Muscle layer of colon (tissue), 2 donors: Measurements from ENCODE around the gene TNIK.

Experiments
- H3K27ac ChIP-seq: one replicate; pipeline ENCODE4 v1.7.0; 2013; ENCODE audit warnings: low read depth, mild to moderate bottlenecking, low read length, moderate library complexity
- H3K27me3 ChIP-seq, 2 donors: one replicate each; pipeline ENCODE4 v1.7.0; 2013; ENCODE audit warnings: low read length in 2 of 2, mild to moderate bottlenecking in 2 of 2; ENCODE audit not compliant: insufficient read depth in 2 of 2, control insufficient read depth in 1 of 2
- H3K36me3 ChIP-seq: one replicate; pipeline ENCODE4 v1.7.0; 2013; ENCODE audit warnings: mild to moderate bottlenecking, low read length; ENCODE audit not compliant: insufficient read depth
- H3K4me1 ChIP-seq: one replicate; pipeline ENCODE4 v1.7.0; 2013; ENCODE audit warnings: mild to moderate bottlenecking, low read length; ENCODE audit not compliant: insufficient read depth
- H3K4me3 ChIP-seq, 2 donors: one replicate each; pipeline ENCODE4 v1.7.0; 2013; ENCODE audit warnings: low read length in 2 of 2, low read depth in 1 of 2, mild to moderate bottlenecking in 1 of 2, moderate library complexity in 1 of 2
- H3K9ac ChIP-seq: one replicate; pipeline ENCODE4 v1.7.0; 2013; ENCODE audit warnings: low read length
- H3K9me3 ChIP-seq: one replicate; pipeline ENCODE4 v1.7.0; 2013; ENCODE audit warnings: mild to moderate bottlenecking, low read length
- donor health status: abdominal sarcoma.
- donor health status: Adenocarcinoma of cecum.

The TNIK gene

DNA sequence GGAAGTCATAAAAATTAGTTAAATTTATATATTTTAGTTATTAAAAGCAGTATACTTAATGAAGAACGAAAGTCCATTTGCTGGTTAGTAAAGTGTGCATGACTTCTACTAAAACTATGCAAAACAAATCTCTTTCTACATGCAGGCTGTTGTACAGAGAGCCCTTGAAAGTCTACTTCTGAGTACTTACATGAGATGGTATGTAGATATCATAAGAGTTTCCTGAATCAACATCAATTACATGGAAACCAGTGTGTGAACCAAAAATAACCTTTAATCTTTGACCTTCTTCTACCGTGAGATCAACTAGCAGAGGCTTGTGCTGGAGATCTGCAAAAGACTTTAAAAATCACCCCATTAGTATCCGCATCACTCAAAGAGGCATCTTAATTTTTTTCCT, 391.5 kb downstream of the TNIK start:
- H3K36me3 ChIP-seq: peaks cover 16% of the 10 kb centered on the region
- H3K4me3 ChIP-seq: no peak overlapping the region
- H3K27ac ChIP-seq: no peak overlapping the region

DNA sequence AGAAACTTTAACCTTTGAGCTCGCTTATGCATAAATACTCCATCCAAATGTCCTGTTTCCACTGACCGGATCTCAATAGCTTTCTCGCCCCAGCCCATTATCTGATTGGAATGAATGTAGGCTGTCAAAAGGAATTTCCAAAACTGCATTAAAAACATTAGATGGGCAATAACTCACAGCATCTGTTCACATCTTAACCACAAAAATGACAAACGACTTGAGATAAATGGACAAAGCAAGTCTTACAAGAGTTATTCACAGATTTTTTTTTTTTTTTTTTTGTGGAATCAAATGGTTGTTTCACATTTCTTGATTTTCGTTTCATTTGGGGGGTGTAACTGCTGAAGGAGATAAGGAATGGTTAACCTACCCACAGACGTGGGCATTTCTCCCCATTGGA, 394.0 kb downstream of the TNIK start:
- Histone ChIP-seq H3K9ac (no peak overlapping the region), H3K4me1 (no peaks in the 10 kb centered on the region), H3K9me3 (no peaks in the 10 kb centered on the region), H3K4me3 (no peak overlapping the region), H3K27me3 (no peaks in the 10 kb centered on the region), H3K27ac (no peak overlapping the region), H3K36me3 (peaks cover 16% of the 10 kb centered on the region)

More for the DNA sequence above, 391.5 kb downstream of the TNIK start:
- no peak overlapping the region for H3K9ac ChIP-seq
- no peaks in the 10 kb centered on the region for H3K4me1 ChIP-seq
- no peaks in the 10 kb centered on the region for H3K27me3 ChIP-seq
- no peaks in the 10 kb centered on the region for H3K9me3 ChIP-seq

- no peak overlapping the region for H3K9ac ChIP-seq
- no peaks in the 10 kb centered on the region for H3K27me3 ChIP-seq
- H3K4me3 ChIP-seq: no peak overlapping the region
- H3K27ac ChIP-seq: no peak overlapping the region
- H3K9me3 ChIP-seq: no peaks in the 10 kb centered on the region
- no peaks in the 10 kb centered on the region for H3K4me1 ChIP-seq
- H3K36me3 ChIP-seq: peaks cover 16% of the 10 kb centered on the region
Observed at GRCh38 chr3:171065732-171066131, 394.5 kb downstream of the TNIK start.

- no peaks in the 10 kb centered on the region for H3K27me3 ChIP-seq
- no peaks in the 10 kb centered on the region for H3K9me3 ChIP-seq
- H3K4me3 ChIP-seq: no peak overlapping the region
- H3K4me1 ChIP-seq: no peaks in the 10 kb centered on the region
- H3K9ac ChIP-seq: no peak overlapping the region
- no peak overlapping the region for H3K27ac ChIP-seq
- H3K36me3 ChIP-seq: peaks cover 9% of the 10 kb centered on the region
Observed at GRCh38 chr3:171064461-171064860, 395.7 kb downstream of the TNIK start.

- H3K9me3 ChIP-seq: no peaks in the 10 kb centered on the region
- no peaks in the 10 kb centered on the region for H3K4me1 ChIP-seq
- H3K27ac ChIP-seq: no peak overlapping the region
- no peak overlapping the region for H3K4me3 ChIP-seq
- no peaks in the 10 kb centered on the region for H3K27me3 ChIP-seq
- no peaks in the 10 kb centered on the region for H3K36me3 ChIP-seq
- no peak overlapping the region for H3K9ac ChIP-seq
Observed at GRCh38 chr3:171061749-171062148, 398.5 kb downstream of the TNIK start.

- Histone ChIP-seq H3K27ac (no peak overlapping the region), H3K4me1 (no peaks in the 10 kb centered on the region), H3K4me3 (no peak overlapping the region), H3K27me3 (no peaks in the 10 kb centered on the region), H3K36me3 (no peaks in the 10 kb centered on the region), H3K9ac (no peak overlapping the region), H3K9me3 (no peaks in the 10 kb centered on the region)
Observed at GRCh38 chr3:171059978-171060377, 400.2 kb downstream of the TNIK start.

- Histone ChIP-seq H3K36me3 (no peaks in the 10 kb centered on the region), H3K4me1 (no peaks in the 10 kb centered on the region)
Observed at GRCh38 chr3:171058873-171059603, 401.2 kb downstream of the TNIK start.

GRCh38 chr3:171058058-171058457, 402.1 kb downstream of the TNIK start:
- Histone ChIP-seq H3K27ac (no peak overlapping the region), H3K4me3 (no peak overlapping the region), H3K27me3 (no peaks in the 10 kb centered on the region), H3K9me3 (no peaks in the 10 kb centered on the region), H3K36me3 (no peaks in the 10 kb centered on the region), H3K4me1 (no peaks in the 10 kb centered on the region), H3K9ac (no peak overlapping the region)

More at GRCh38 chr3:171058873-171059603, 401.2 kb downstream of the TNIK start:
- no peak overlapping the region for H3K4me3 ChIP-seq
- H3K9ac ChIP-seq: no peak overlapping the region
- no peaks in the 10 kb centered on the region for H3K9me3 ChIP-seq
- H3K27ac ChIP-seq: no peak overlapping the region
- H3K27me3 ChIP-seq: no peaks in the 10 kb centered on the region

- H3K36me3 ChIP-seq: no peaks in the 10 kb centered on the region
- no peak overlapping the region for H3K27ac ChIP-seq
- no peak overlapping the region for H3K9ac ChIP-seq
- H3K4me3 ChIP-seq: no peak overlapping the region
- no peaks in the 10 kb centered on the region for H3K4me1 ChIP-seq
- H3K9me3 ChIP-seq: no peaks in the 10 kb centered on the region
- H3K27me3 ChIP-seq: no peaks in the 10 kb centered on the region
Observed at GRCh38 chr3:171057072-171057471, 403.1 kb downstream of the TNIK start.

GRCh38 chr3:171056528-171056927, 403.7 kb downstream of the TNIK start:
- no peaks in the 10 kb centered on the region for H3K9me3 ChIP-seq
- no peak overlapping the region for H3K27ac ChIP-seq

DNA sequence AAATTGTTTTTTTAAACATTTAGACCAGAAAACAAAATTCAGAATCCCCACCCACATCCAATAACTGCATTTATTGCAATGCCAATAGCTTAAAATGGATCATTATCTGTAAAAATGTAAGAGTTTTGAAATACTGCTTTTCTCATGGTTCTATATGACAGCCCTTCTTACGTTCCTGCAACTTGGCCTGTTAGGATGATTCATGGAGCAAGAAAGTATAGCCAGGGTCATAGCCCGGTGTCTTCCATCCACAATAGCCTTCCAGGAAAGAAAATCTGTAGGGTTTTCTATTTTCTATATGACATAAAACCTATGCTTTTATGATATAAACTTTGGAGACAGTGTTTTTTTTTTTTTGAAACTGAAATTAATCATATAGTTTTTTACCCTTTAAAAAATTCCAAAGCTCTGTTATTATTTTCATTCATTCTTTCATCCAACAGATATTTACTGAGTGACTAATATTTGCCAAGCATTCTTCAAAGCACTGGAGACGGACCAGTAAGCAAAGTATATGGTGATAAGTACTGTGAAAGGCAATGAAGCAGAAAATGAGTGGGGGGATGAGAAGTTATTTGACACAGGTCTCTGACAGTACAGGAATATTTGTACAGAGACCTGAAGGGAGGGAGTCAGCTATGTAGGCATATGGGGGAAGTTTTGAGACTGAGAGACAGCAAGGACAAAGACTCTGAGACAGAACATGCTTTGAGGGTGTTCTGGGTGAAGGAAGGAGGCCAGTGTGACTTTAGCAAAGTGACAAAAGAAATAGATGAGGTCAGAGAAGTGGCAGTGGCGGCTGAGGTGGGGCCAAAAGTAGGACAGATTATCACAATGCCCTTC, 404.6 kb downstream of the TNIK start:
- Histone ChIP-seq H3K9me3 (no peaks in the 10 kb centered on the region), H3K4me3 (no peak overlapping the region), H3K36me3 (no peaks in the 10 kb centered on the region), H3K9ac (no peak overlapping the region), H3K27me3 (no peaks in the 10 kb centered on the region), H3K27ac (no peak overlapping the region), H3K4me1 (no peaks in the 10 kb centered on the region)

More at GRCh38 chr3:171056528-171056927, 403.7 kb downstream of the TNIK start:
- H3K36me3 ChIP-seq: no peaks in the 10 kb centered on the region
- H3K27me3 ChIP-seq: no peaks in the 10 kb centered on the region
- H3K9ac ChIP-seq: no peak overlapping the region
- H3K4me3 ChIP-seq: no peak overlapping the region
- H3K4me1 ChIP-seq: no peaks in the 10 kb centered on the region
